ENCODE data around the gene CNBD2.
A peak's percentile ranks its signal among the peaks of the same experiment; 100 is the strongest.
"Not testable (repeated sequence)": the region's sequence is repeated elsewhere in the genome, so short reads cannot be mapped to it uniquely, and the experiment has no call there.

The CNBD2 gene

DNA sequence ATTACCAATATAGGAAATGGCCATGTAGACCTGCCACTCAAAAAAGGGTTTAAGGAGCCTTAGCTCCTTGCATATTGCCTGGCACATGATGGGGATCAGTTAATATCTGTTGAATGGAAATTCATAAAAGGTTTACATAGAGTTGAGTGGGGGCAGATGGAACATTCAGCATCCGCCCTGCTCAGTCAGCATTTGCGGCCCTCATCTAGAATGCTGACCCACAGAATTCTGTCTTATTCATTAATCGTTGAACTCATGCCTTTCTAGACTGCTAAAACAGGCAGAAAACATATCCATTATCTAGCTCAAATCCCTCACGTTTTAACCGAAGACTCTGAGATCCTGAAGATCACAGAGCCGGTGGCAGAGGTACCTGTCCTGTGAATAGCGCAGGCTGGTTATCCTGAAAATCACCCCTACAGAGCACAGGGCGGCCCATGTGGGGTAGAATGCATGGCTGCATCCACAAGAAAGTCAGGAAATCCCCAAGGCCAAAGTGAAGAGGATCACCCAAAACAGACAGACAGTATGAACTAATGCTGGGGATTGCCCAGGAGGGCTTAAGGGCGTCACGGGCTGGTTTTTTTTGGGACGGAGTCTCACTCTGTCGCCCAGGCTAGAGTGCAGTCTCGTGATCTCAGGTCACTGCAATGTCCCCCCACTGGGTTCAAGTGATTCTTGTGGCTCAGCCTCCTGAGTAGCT, 59.9 kb downstream of the CNBD2 start:
- no peak for DNase-seq

DNA sequence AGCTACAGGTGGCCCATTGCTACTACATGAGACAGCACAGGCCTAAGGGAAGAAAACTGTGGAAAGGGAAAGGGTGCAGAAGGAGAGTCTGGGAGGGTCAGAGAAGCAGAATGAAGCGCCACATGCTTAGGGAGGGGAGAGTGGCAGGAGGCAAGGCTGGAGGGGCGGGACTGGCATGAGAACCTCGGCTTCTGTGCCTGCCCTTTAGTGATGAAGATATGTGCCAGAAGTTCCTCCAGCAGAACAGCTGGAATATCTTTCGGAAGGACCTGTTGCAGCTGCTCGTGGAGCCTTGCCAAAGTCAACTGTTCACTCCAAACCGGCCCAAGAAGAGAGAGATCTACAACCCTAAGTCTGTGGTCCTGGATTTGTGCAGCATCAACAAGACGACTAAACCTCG, 61.8 kb downstream of the CNBD2 start:
- no peak for DNase-seq

- DNase-seq: no peak
These were observed 63.4 kb downstream of the CNBD2 start for GRCh38 chr20:36031806-36032205.

GRCh38 chr20:36034875-36035274, 66.5 kb downstream of the CNBD2 start:
- DNase-seq: no peak

DNA sequence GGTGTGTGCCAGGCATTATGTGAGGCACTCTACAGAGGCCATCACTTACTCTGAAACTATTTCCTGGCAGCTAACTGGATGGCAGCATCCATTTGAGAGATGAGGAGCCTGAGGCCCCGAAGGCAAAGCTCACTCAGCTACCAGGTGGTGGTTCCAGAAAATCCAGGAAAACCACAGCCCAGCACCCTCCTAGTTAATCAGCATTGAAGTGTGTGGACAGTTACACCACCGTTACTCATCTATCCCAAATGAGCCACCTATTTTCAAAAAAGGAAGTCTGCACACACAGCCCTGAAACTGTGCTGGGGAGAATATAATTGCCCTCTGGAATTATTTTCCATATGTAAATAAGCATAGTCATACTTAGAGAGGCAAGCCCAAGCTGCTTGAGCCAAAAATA, 67.4 kb downstream of the CNBD2 start:
- DNase-seq: no peak

- no peak for DNase-seq
These were observed 68.3 kb downstream of the CNBD2 start for GRCh38 chr20:36036688-36037087.

GRCh38 chr20:36040571-36040970, 72.2 kb downstream of the CNBD2 start:
- no peak for DNase-seq

GRCh38 chr20:36043441-36043840, 75.1 kb downstream of the CNBD2 start:
- DNase-seq: no peak

DNA sequence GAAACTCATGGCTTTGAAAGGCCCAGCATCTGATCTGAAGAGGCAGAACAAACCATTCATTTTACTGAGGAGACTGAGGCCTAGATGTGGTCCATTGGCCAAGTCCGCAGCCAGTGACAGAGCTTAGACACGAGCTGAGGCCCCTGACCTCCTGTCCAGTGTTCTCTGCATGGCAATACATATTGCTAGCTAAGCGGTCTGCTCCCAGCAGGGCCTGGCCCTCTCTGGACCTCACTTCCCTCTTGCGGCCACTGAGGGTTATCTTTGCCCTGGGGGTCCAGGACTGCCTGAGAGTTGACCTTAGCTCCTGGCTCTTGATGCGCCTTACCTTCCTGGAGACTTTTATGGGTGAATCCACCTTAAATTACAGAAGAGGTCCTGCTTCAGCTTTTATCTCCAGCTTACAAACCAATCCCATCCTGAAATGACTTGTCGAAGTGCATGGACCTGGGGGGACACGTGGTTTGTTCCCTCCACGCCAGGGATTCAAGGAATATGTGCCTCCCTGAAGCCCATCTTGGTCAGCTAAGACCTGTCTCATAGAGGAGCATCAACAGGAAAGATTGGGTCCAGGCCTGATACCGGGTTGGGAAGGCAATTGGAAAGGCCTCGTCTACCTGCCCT, 75.6 kb downstream of the CNBD2 start:
- DNase-seq: no peak

DNA sequence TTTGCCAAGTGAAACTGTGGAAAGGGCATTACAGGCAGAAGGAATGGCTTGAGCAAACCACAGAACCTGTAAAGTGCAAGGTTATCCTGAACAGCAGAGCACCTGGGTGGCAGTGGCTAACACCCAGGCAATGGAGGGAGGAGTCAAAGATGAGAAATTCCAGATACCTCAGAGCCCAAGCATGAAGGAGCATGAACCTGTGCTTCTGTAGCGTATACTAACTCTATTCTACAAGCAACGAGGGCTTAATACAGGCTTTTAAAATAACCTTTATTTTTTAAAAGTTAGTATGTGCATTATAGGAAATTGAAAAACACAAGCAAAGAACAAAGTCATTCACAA, 77.0 kb downstream of the CNBD2 start:
- no peak for DNase-seq

DNA sequence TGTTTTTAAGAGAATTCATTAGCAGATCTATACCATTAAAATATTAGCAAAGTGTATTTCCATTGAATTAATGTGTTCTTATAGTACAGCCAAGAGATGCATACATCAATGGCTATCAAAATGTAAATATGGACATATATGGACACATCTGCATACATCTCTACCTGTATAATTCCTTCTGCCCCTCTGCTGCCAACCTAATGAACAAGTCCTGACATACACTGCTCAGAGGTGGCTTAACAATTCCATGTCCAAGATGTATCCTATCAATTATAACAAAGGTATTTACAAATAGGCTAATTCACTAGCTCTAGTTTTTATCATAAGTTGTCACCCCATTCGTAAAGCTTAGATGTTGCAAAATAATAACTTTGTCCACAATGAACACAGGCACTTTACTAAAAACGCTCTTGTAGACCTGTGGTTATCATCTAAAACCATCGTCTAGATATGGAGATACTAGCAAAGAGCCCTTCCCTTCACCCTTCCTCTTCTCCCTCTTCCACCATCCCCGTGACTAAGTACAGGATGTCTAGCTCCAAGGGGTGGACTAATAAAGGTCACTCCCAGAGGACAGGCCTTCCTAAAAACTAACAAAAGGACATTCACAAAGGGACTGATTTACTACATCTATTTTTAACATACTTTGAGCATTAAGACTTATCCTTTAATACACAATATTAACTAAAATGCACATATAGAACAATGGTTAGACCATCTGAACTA, 77.8 kb downstream of the CNBD2 start:
- DNase-seq: not testable (repeated sequence)

DNA sequence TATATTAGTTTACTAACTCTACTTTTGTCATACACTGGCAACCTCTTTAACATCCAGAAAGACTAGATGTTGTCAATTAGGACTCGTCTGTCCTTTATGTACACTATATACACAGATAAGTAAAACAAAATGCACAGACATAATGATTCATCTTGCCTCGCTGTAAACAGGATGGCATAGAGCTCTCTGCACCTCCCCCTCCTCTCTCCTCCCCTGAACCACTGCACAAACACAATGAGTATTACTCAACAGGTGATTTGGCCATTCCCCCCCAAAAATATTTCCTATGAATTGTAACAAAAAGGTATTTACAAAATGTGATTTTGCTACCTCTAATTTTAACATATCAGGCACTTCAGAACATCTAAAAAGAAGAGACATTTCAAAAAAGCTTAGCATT, 81.0 kb downstream of the CNBD2 start:
- not testable (repeated sequence) for DNase-seq

DNA sequence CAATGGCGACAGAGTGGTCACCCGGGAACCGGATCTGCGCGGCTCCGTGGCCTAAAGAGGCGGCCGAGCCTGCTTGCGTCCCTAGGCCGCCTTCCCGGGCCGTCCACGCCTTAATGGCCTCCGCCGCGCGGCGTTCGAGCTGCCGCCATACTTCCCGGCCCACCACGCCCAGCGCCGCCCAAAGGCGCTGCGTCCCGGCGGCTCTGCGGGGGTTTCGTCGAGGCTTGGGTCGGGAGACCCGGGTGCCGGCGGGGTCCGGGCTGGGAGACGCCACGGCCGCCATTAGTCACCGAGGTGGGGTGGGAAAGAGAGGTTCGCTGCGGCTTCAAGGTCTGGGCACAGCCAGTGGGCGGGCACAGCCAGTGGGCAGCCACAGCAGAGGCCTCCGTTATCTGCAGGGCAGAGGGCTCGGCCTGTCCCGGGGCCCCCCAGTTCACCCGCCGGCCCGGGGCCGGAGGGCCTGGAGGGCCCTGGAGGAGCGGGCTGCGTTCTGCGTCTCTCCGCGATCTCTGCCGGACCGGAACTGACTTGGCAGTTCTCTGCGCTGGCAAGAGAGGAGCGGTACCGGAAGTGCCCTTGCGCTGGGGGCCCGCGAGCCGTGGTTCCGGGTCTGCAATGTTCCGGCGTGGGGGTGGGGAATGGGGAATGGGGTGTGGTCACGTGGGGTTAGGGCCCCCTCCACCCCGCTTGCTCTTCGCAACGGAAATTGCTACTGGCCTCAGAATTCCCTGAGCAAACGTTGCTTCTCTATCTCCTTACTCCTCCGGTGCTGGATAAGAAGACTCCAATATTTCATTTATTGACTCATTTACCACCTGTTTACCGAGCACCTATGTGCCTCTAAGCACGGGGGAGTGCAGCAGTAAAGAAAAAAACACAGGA, 82.3 kb downstream of the CNBD2 start:
- peak; percentile 95 for DNase-seq

GRCh38 chr20:36051318-36052116, 83.1 kb downstream of the CNBD2 start:
- DNase-seq: no peak

GRCh38 chr20:36052117-36052513, 83.7 kb downstream of the CNBD2 start:
- DNase-seq: no peak

DNA sequence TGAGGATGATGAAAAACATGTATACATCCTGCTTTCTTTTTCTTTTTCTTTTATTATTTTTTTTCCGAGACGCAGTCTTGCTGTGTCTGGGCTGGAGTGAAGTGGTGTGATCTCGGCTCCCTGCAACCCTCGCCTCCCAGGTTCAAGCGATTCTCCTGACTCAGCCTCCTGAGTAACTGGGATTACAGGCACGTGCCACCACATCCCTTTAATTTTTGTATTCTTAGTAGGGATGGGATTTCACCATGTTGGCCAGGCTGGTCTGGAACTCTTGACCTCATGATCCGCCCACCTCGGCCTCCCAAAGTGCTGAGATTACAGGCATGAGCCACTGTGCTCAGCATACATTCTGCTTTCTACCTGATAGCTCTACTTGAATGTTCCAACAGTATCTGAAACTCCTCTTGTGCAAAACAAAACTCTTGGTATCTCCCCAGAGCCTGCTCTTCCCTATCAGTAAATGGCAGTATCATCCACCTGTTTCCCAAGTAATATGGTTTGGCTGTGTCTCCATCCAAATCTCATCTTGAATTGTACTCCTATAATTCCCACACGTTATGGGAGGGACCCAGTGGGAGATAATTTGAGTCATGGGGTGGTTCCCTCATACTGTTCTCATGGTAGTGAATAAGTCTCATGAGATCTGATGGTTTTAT, 85.6 kb downstream of the CNBD2 start:
- DNase-seq: not testable (repeated sequence)

- no peak for DNase-seq
These were observed 86.8 kb downstream of the CNBD2 start for GRCh38 chr20:36055145-36055544.

GRCh38 chr20:36060676-36061075, 92.3 kb downstream of the CNBD2 start:
- DNase-seq: no peak

DNA sequence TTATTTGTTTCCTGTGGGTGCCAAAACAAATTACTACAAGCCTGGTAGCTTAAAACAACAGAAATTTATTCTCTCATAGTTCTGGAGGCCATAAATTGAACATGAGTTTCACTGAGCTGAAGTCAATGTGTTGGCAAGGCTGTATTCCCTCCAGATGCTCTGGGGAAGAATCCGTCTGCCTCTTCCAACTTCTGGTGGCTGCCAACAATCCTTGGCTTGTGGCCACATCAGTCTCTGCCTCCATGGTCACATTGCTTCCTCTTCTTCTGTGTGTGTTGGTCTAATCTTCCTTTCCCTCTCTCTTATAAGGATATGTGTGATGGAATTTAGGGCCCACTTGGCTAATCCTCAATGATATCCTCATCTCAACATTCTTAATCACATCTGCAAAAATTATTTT, 93.4 kb downstream of the CNBD2 start:
- no peak for DNase-seq

- DNase-seq: no peak
These were observed 94.4 kb downstream of the CNBD2 start for GRCh38 chr20:36062799-36063198.

DNA sequence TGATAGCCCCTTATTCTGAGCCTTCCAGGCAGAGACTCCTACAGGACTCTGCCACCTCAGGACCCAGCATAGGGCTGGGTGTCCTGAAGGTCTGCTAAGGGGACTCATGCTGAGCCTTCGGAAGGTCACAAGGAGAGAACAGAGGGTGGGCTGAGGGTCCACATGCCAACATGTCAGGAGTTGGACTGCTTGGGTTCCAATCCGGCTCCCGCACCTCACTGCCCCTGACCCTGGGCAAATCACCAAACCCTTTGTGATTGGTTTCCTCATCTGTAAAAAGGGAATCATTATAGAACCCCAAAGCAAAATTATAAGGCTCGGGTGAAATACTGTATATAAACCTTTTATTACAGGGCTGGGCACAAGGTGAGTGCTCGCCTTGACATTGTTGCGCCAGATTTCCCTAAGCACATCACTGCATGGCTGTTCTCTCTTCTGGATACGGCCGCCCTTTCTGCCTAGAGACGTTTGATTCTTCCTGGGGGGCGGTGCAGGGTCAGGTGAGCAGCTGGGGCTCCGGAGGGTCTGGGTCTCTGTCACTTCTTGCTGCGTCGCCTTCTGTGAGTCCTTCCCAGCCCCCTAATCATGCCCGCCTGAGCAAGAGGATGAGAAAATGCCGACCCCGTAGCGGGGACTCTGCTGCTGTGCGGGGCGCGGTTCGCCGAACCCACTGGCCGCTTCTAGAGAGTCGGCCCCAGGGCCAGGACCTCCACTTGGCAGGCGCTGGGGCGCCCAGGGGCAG, 95.7 kb downstream of the CNBD2 start:
- no peak for DNase-seq

All from CD4-positive, alpha-beta T cell treated with Interleukin-6 for 4 hours (primary cell).